ENCODE results near the gene SLC9A3.

GRCh38 chr5:472656-473550 is 51.3 kb downstream of the SLC9A3 start:
- TF ChIP-seq CTCF (IDR thresholded peaks at IDR 0.05) (no peak), ELF1 (IDR thresholded peaks at IDR 0.05) (no peak), SIN3A (IDR thresholded peaks at IDR 0.05; ENCODE audit: borderline replicate concordance, low read depth, low read length) (no peak; the same call in 1 of the 2 replicates)
